Dendritic cell treated with granulocyte-macrophage colony-stimulating factor and Interleukin-4, amounts not matched to agents 40 ng/mL and 50 ng/mL, for 4 days (primary cell): ENCODE data around the gene ITIH4.

Experiments
- H3K27ac Mint-ChIP-seq: one replicate; pipeline ENCODE4 v1.8.0; 2022; ENCODE audit warnings: mild to moderate bottlenecking, mixed read lengths
- H3K27me3 Mint-ChIP-seq: one replicate; pipeline ENCODE4 v1.8.0; 2022; ENCODE audit warnings: mild to moderate bottlenecking, mixed read lengths
- H3K36me3 Mint-ChIP-seq: one replicate; pipeline ENCODE4 v1.8.0; 2022; ENCODE audit warnings: low read depth, mixed read lengths
- H3K4me1 Mint-ChIP-seq: one replicate; pipeline ENCODE4 v1.8.0; 2022; ENCODE audit warnings: low read depth, mixed read lengths
- H3K4me3 Mint-ChIP-seq: one replicate; pipeline ENCODE4 v1.8.0; 2022; ENCODE audit warnings: mild to moderate bottlenecking, moderate library complexity, mixed read lengths
- H3K9me3 Mint-ChIP-seq: one replicate; pipeline ENCODE4 v1.8.0; 2022; ENCODE audit warnings: mixed read lengths
- intact Hi-C: fragments of 100-400 bp; cut with micrococcal nuclease; formaldehyde crosslinking; loops from one replicate; pipeline ENCODE4 v1.15.0; 2022

Gene ITIH4

DNA sequence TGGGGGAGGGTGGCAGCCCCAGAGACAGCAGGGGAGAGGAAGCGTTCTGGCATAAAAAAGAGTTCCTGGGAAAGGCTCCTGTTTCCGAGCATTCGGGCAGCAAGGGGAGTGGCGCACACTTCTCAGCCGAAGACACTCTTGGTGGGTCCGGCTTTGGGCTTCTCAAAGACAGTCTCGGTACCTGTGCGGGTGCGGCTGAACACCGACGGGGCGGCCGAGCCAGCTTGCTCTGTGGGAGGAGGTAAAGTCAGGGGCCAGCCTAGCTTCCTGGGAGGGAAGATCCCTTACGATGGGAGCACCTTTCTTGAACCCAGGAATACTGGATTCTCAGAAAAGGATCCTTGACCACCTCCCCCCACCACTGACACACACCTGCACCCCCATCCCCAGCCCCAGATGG, 2.7 kb upstream of the ITIH4 start:
- Mint-ChIP-seq H3K36me3 (peaks cover 59% of the 10 kb centered on the region), H3K4me3 (no peak overlapping the region), H3K9me3 (no peaks in the 10 kb centered on the region), H3K4me1 (peaks cover 11% of the 10 kb centered on the region), H3K27me3 (no peaks in the 10 kb centered on the region), H3K27ac (no peak overlapping the region)
- intact Hi-C loops: no loop called here

DNA sequence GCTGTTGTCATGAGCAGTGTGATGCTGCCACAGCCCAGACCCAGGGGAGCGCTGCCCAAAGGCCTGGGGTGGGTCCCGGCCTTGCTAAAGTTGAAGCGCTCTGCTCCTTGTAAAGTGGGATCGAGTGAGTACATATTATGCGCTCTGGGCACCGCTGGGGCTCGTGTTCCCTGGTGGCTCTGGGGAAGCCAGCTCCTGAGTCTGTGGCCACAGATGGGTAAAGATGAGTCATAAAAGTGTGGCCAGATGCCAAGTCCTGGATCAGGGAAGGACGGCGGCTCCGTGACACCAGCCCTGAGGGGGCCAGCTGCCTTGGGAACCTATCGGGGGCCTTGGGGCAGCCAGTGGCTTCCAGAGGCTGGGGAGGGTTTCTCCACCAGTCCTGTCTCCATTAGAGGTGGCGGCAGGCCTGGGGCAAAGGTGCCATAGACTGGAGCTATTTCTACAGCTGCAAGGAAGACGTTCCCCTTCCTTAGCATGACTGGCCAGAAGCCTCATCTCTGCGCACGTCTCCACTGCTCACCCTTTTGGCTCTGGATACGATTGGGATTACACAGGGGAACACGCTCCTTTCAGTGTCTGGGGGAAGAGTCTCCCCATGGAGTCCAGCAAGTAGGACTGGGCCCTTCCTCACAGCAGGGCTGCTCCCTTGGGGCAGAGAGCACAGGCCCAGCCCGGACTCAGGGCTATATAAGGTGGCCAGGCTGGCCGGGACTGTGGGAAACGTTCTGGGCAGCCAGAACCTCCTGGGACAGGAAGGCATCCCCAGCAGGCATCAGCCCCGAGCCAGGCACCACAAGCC, 1.2 kb upstream of the ITIH4 start:
- Mint-ChIP-seq H3K27me3 (no peaks in the 10 kb centered on the region), H3K4me3 (no peak overlapping the region), H3K36me3 (peaks cover 44% of the 10 kb centered on the region), H3K4me1 (peaks cover 11% of the 10 kb centered on the region), H3K9me3 (no peaks in the 10 kb centered on the region), H3K27ac (peak overlapping the region; percentile 14)
- intact Hi-C loops: no loop called here

DNA sequence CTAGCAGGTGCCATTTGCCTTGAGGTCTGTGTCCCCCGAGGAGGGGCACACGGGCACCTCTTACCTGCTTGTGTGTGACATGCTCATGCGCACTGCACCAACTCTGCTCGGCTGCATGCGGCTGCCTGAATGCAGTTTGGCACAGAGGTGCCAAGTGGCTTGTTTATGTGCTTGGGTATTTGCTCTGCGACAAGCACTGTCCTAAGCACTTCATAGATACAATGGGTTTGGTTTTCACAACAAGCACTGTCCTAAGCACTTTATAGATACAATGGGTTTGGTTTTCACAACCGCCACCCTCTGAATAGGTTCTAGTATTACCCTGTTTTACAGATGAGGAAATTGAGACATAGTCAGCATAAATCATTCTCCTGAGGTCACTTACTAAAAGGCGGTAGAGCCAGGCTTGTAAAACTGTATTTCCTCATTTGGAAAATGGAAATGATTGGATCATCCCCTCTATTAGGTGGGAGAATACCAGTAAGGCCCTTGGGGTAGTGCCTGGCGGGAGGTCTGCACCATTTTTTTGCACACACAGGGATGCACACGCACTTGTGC, 487 bp downstream of the ITIH4 start:
- intact Hi-C loops: no loop called here
- Mint-ChIP-seq H3K4me3 (no peak overlapping the region), H3K27me3 (no peaks in the 10 kb centered on the region), H3K4me1 (peaks cover 11% of the 10 kb centered on the region), H3K9me3 (no peaks in the 10 kb centered on the region), H3K27ac (no peak overlapping the region), H3K36me3 (peaks cover 26% of the 10 kb centered on the region)

DNA sequence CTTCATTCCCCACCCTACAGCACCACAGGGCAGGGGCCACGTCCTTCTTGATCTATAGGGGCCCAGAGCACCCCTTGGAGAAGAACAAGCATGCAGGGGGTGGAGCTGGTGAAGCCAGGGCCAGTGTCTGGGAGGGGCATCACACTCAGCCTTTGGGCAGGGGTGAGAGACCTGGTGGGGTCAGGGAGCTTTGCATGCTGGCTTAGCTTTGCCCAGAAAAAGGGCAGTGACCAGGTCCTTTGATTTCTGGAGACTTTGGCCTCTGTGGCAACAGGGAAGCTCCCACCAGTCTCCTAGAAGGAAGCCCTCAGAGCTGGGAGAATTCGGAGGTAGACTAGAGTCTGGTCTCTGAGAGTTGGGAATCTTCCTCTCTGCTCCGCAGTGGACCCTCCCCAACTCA, 990 bp downstream of the ITIH4 start:
- H3K27ac Mint-ChIP-seq: no peak overlapping the region
- H3K27me3 Mint-ChIP-seq: no peaks in the 10 kb centered on the region
- H3K9me3 Mint-ChIP-seq: no peaks in the 10 kb centered on the region
- no peak overlapping the region for H3K4me3 Mint-ChIP-seq
- peaks cover 23% of the 10 kb centered on the region for H3K36me3 Mint-ChIP-seq
- intact Hi-C loops: no loop called here
- peaks cover 11% of the 10 kb centered on the region for H3K4me1 Mint-ChIP-seq

DNA sequence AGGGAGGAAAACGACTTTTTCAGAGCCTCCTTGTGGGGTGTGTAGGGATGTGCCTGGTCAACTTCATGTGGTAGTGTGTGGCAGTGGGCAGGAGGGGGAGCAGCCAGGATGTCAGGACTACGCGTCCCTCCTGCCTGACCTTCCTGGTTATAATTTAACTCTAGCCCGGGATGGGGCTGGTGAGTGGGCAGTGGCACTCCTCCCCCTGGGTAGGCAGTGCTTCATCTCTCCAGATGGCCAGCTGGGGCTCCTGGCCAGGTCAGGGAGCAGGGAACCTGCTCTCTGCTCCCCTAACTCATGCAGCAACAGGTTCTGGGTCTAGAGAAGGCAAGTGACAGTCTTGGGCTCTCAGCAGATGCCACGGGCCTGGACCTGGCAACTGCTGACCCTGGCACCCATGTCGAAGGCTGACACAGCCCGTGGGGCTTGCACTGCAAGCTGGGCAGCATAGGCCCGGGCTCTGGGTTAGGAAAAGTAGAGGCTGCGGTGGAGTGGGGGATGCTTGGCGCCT, 2.6 kb downstream of the ITIH4 start:
- peaks cover 11% of the 10 kb centered on the region for H3K4me1 Mint-ChIP-seq

DNA sequence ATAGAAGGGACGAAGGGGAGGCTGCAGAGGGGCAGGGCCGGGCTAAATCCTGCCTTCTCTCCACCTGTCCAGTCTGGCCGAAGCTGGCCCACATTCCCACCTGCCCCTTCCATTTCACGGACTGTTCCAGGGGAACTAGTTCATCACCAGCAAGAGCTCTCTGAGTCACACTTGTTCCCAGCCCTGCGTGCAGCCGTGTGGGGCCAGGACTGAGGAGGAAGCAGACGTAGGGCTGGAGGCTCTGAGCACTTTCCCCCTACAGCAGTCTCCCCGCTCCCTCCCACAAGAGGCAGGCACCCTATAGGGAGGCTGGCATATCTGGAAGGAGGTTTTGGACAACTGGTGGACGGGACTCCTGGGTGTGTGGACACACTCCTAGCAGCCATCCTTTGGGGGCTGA, 3.0 kb downstream of the ITIH4 start:
- no peaks in the 10 kb centered on the region for H3K9me3 Mint-ChIP-seq
- H3K4me3 Mint-ChIP-seq: no peak overlapping the region
- intact Hi-C loops: no loop called here
- peaks cover 18% of the 10 kb centered on the region for H3K36me3 Mint-ChIP-seq
- no peaks in the 10 kb centered on the region for H3K27me3 Mint-ChIP-seq
- peaks cover 11% of the 10 kb centered on the region for H3K4me1 Mint-ChIP-seq
- H3K27ac Mint-ChIP-seq: no peak overlapping the region

More for the DNA sequence above, 2.6 kb downstream of the ITIH4 start:
- intact Hi-C loops: no loop called here
- Mint-ChIP-seq H3K4me3 (no peak overlapping the region), H3K27me3 (no peaks in the 10 kb centered on the region), H3K27ac (no peak overlapping the region), H3K36me3 (peaks cover 20% of the 10 kb centered on the region), H3K9me3 (no peaks in the 10 kb centered on the region)

DNA sequence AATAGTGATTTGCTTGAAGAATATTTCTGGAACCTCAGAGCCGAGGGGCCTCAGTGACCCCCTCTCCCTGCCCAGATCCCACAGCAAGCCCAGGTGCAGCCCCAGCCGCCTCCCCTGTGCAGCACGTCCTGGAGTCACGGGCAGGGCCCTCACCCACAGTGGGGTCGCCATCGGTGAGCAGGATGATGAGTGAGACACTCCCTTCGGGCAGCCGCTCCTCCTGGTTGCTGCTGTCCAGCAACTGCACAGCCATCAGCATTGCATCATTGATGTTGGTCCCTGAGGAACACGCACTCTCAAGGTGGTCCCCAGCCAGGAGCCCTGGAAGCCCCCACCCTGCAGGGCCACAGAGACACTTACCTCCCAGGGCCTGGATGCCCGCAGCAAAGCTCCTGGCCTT, 6.4 kb downstream of the ITIH4 start:
- no peak overlapping the region for H3K27ac Mint-ChIP-seq

DNA sequence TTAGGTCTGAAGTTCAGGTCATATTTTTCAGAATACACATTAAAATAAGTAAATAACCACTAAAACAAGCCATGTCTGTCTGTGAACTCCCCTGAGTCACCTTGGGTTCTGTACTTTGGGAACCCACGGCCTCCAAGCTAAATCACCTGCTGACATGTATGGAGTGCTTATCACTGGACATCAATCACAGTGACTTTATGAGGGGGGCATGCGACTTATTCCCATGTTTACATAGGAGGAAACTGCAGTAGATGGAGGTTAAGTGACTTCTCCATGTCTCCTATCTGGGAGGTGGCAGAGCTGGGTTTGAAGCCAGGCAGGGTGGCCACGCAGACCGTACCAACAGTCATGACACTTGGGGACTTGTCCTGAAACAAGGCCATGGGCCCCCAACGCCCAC, 8.1 kb downstream of the ITIH4 start:
- no peak overlapping the region for H3K27ac Mint-ChIP-seq
- no peaks in the 10 kb centered on the region for H3K27me3 Mint-ChIP-seq
- H3K4me1 Mint-ChIP-seq: no peaks in the 10 kb centered on the region
- peaks cover 20% of the 10 kb centered on the region for H3K36me3 Mint-ChIP-seq
- intact Hi-C loops: loop anchor here (5.0 kb wide), 1 partner anchor 80 kb away; no protein-coding TSS in a partner anchor
- H3K4me3 Mint-ChIP-seq: no peak overlapping the region
- no peaks in the 10 kb centered on the region for H3K9me3 Mint-ChIP-seq

More for the DNA sequence above, 6.4 kb downstream of the ITIH4 start:
- no peaks in the 10 kb centered on the region for H3K4me1 Mint-ChIP-seq
- H3K27me3 Mint-ChIP-seq: no peaks in the 10 kb centered on the region
- H3K4me3 Mint-ChIP-seq: no peak overlapping the region
- no peaks in the 10 kb centered on the region for H3K9me3 Mint-ChIP-seq
- intact Hi-C loops: loop anchor here (5.0 kb wide), 1 partner anchor 82 kb away; no protein-coding TSS in a partner anchor
- peaks cover 20% of the 10 kb centered on the region for H3K36me3 Mint-ChIP-seq

DNA sequence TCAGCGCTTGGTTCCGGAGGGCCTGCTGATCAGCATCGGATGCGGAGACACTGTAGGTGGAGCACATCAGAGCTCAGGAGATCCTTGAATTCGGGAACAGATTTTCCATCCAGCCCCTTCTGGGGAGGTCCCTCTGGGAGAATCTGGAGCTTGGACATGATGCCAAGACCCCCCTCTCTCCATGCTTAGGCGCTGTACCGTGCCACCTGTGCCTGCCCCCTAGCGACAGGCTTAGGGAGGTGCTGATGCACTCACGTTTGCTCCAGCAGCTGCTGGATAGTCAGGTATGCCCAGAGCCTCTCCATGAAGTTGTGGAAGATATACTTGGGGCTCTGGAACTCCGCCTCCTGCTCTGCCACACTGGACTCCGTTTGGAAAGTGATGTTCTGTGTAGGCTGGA, 9.7 kb downstream of the ITIH4 start:
- no peaks in the 10 kb centered on the region for H3K4me1 Mint-ChIP-seq
- H3K36me3 Mint-ChIP-seq: peaks cover 20% of the 10 kb centered on the region
- intact Hi-C loops: loop anchor here (5.0 kb wide), 1 partner anchor 78 kb away; no protein-coding TSS in a partner anchor
- H3K27me3 Mint-ChIP-seq: no peaks in the 10 kb centered on the region
- no peak overlapping the region for H3K4me3 Mint-ChIP-seq
- no peak overlapping the region for H3K27ac Mint-ChIP-seq
- no peaks in the 10 kb centered on the region for H3K9me3 Mint-ChIP-seq

DNA sequence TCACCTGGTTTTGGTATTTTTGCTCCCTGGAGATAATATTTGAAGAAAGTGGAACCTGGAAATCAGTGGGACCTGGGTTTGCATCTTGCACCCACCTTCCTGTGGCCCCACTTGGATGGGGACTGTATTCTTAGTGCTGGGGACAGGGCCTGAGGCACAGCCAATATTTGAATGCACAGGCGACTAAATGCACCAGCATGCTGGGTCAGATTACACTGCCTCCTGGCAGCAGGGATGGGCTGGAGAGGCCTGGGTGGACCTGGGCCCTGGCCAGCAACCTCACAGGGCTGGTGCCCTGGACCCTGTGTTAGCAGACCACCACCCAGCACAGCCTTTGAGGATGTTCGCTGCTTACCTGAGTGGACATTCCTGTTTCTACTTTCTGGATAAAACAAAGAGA, 10.5 kb downstream of the ITIH4 start:
- H3K27ac Mint-ChIP-seq: no peak overlapping the region
- no peak overlapping the region for H3K4me3 Mint-ChIP-seq
- intact Hi-C loops: loop anchor here (5.0 kb wide), 1 partner anchor 78 kb away; no protein-coding TSS in a partner anchor
- H3K4me1 Mint-ChIP-seq: no peaks in the 10 kb centered on the region
- H3K9me3 Mint-ChIP-seq: no peaks in the 10 kb centered on the region
- H3K27me3 Mint-ChIP-seq: no peaks in the 10 kb centered on the region
- peaks cover 20% of the 10 kb centered on the region for H3K36me3 Mint-ChIP-seq

DNA sequence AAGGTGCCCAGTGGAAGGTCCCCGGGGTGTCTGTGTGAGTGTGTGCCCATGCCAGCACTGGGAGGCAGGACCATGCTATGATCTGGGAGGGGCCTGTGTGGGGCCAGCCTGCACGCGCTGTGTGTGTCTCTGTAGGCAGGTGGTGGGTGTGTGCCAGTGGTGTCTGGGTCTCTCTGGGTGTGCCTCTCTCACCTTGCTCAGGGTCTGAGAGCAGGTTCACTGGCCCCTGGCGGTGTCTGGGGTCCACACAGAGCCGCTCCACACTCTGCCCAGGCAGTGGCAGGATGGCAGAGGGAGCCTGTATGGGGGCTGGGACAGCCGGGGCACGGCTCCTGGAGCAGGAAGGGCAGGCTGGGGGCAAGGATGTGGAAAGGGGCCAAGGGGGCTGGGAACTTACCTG, 12.6 kb downstream of the ITIH4 start:
- Mint-ChIP-seq H3K4me1 (no peaks in the 10 kb centered on the region), H3K9me3 (no peaks in the 10 kb centered on the region), H3K4me3 (no peak overlapping the region), H3K36me3 (peaks cover 6% of the 10 kb centered on the region), H3K27ac (no peak overlapping the region), H3K27me3 (no peaks in the 10 kb centered on the region)
- intact Hi-C loops: no loop called here

DNA sequence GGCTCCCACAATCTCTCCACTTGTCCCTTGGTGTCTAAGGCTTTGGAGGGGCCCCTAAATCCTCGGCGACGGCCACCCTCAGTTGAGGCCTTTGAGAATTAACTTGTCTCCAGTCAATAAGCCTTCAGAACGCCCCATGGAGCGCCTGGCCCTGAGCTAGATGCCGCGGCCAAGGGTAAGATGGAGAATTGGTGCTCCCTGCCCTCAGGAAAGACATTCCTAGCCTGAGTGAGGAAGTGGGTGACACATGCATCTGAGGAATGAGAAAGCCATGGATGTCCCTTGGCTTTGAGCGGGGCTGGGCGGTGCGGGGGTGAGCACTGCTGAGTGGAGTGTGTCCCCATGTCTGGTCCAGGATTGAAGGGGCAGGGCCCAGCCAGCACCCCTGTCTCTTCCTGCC, 13.3 kb downstream of the ITIH4 start:
- Mint-ChIP-seq H3K4me3 (no peak overlapping the region), H3K9me3 (no peaks in the 10 kb centered on the region), H3K36me3 (peaks cover 6% of the 10 kb centered on the region), H3K27ac (no peak overlapping the region), H3K27me3 (no peaks in the 10 kb centered on the region), H3K4me1 (no peaks in the 10 kb centered on the region)
- intact Hi-C loops: no loop called here

DNA sequence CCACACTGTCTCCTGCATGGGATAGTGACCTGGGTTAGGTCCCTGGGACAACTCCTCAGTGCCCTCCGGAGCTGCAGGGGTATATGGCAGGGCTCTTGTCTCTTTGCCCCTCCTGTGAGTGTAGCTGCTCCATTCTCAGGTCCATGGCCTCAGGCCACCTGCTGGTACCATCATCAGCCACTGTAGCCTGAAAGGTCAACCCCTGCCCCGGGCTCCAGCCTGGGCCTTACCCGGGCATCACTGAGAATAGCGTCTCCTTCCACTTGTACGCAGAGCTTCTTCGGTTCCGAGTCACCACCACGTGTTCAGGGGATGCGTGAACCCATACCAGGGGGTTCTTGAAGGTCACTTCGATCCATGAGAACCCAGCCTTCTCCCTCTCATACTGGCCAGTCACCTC, 13.8 kb downstream of the ITIH4 start:
- Mint-ChIP-seq H3K4me1 (no peaks in the 10 kb centered on the region), H3K36me3 (peaks cover 6% of the 10 kb centered on the region), H3K27ac (no peak overlapping the region), H3K27me3 (no peaks in the 10 kb centered on the region), H3K4me3 (no peak overlapping the region), H3K9me3 (no peaks in the 10 kb centered on the region)
- intact Hi-C loops: no loop called here

DNA sequence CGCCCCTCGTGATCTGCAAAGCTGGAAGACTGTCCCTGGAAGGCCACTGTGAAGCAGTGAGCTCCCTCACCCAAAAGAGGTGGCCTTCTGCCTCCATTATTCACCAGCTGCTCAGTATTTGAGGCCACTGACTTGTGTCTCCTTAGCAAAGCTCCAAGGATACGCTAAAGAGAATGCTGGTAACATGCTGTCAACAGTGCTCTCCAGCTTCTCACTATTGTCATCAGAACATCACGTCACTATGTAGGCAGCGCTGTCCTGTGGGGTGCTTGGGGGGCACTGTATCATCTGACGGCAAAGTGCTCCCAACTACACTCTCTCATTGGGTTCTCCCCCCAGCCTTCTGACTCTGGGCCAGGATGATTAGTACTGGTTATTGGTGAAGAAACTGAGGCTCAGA, 14.3 kb downstream of the ITIH4 start:
- peaks cover 6% of the 10 kb centered on the region for H3K36me3 Mint-ChIP-seq
- H3K27ac Mint-ChIP-seq: no peak overlapping the region
- intact Hi-C loops: no loop called here
- H3K27me3 Mint-ChIP-seq: no peaks in the 10 kb centered on the region
- H3K4me3 Mint-ChIP-seq: no peak overlapping the region
- H3K9me3 Mint-ChIP-seq: no peaks in the 10 kb centered on the region
- H3K4me1 Mint-ChIP-seq: no peaks in the 10 kb centered on the region
